HG02678 (cell line): ENCODE results near the gene CEBPG.

Experiments used
- ATAC-seq: cut with Tn5 transposase; IDR thresholded peaks from one replicate; pipeline ENCODE4 v1.9.1; 2021; ENCODE audit warnings: mild to moderate bottlenecking, moderate library complexity; ENCODE audit not compliant: unreplicated experiment

The CEBPG gene

DNA sequence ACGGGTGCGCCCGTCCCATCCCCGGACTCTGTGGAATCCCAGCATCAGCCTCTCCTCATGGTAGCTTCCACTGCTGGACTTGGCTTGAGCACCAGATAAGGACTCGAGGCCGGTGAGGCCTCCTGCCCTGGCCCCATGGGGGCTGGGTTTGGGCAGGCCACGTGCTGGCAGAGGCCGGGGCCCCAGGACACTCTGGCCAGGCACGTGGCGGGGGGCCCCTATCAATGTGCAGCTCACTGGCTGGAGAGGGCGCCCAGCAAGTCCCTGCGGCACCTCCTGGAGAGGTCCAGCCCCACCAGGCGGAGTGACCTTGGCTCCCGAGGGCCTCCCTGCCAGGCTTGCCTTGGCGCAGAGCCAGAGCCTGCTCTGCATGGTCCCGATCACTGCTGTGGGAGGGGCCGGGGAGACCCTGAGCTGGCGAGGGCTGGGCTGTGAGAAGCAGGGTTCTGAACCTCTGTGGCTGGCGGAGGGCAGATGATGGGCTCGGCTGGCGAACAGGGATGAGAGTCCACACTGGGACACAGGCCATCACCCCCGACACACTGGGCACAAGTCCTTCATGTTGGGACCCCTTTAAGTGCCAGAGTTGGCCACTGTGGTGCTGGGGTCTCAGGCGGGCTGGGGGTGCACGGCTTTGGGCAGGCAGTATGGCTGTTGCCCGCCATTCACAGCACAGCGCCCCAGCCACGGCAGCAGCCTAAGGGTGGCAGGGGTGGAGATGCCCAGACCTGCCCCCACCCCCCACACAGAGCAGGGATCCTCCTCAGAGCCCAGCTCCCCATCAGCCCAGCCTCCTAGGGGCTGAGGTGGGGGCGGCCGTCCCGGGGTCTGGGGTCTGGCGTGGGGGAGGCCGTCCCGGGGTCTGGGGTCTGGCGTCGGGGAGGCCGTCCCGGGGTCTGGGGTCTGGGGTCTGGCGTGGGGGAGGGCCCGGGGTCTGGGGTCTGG, 19.1 kb downstream of the CEBPG start:
- no peak for ATAC-seq

DNA sequence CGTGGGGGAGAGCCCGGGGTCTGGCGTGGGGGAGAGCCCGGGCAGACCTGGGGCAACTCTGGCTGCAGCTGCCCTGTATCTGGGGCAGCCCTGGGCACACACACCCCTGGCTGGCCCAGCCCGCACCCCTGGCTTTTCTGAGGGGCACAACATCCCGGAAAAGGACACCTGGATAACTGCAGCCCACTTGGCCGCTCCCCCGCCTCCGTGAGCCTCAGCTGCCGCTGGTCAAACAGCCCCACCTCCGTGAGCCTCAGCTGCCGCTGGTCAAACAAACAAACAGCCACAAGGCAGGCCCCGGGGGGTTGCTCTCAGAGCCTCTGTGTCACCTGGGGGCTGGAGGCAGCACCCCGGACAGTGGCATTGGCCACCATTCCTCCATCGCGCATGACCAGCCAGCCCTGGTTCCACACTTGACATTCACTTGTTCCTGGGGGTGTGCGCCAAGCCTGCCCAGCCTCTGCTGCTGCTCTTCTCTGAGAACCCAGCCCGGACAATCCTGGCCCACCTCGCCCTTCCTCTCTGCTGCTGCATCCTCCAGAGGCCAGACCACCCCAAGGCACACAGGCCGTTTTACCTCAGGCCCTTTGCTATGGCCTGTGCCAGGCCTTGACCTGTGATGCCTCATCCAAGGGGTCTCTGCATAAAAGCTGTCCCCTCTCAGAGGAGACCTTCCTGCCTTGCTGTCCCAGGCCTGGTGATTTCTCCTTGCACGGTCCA, 19.9 kb downstream of the CEBPG start:
- no peak for ATAC-seq

DNA sequence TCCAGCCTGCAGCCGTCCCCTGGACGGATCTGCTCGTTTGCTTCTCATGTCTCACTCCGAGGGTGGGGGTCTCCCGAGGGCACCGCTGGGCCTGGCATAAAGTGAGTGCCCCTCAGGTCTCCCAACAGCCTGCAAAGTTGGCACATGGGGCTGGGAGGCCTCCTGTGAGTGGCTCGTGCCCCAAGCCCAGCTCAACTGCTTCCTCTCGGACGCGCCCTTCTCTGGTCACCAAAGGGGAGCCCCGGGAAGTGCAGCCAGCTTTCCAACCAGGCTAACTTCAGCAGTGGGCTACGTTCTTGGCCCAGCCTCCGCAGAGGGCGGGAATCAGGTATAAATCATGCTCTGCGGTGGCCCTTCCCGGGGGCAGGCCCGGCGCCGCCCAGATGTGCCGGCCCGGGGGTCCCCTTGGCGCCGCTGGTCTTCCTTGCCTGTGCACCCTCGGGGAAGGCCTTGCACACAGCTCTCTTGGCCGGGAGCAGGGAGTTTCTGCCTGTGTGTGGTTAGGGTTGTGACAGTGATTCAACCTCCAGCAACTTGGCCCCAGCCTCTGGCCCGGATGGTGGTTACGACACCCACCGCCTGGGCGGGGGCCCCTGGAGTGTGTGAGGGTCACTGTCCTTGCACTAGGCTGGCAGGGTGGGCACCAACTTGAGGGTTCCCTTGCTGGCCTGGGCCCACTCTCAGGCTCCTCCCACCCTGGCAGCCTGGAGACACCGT, 20.7 kb downstream of the CEBPG start:
- no peak for ATAC-seq

DNA sequence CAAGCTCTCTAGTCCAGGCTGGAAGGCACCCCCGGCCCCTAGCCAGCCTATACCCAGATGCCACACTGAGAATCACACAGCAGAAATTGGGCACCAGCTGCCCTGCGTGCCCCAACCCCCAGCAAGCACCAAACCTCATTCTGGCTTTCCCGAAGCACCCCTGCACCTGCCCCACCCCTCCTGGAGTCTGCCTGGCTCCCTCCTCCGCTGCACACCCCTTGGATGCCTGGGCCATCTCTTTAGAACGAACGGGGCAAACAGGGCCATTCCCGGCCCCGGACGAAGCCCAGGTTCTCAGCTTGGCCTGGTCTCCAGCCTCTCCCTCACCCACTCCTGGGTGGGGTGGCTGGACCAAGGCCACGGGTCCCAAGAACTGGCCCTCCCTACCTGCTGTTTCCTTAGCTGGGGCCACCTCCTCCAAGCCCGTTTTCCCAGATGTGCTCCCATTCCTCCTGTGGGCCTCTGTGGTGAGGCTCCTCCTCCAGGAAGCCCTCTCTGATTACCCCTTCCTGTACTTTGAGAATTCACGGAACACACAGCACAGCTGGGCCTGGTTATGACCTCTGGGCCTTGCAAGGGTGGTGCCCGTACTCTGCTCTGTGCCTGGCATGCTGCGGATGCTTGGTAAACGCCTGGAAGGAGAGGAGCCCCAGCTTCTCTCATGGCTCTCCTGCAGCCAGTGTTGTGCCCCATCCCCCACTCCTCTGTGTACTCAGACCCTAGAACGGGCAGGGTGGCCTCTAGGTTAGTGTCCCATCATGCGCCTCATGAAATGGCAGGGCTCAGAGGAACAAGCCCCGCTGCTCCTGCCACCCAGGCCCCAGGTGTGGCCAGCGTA, 21.4 kb downstream of the CEBPG start:
- ATAC-seq, result no peak

DNA sequence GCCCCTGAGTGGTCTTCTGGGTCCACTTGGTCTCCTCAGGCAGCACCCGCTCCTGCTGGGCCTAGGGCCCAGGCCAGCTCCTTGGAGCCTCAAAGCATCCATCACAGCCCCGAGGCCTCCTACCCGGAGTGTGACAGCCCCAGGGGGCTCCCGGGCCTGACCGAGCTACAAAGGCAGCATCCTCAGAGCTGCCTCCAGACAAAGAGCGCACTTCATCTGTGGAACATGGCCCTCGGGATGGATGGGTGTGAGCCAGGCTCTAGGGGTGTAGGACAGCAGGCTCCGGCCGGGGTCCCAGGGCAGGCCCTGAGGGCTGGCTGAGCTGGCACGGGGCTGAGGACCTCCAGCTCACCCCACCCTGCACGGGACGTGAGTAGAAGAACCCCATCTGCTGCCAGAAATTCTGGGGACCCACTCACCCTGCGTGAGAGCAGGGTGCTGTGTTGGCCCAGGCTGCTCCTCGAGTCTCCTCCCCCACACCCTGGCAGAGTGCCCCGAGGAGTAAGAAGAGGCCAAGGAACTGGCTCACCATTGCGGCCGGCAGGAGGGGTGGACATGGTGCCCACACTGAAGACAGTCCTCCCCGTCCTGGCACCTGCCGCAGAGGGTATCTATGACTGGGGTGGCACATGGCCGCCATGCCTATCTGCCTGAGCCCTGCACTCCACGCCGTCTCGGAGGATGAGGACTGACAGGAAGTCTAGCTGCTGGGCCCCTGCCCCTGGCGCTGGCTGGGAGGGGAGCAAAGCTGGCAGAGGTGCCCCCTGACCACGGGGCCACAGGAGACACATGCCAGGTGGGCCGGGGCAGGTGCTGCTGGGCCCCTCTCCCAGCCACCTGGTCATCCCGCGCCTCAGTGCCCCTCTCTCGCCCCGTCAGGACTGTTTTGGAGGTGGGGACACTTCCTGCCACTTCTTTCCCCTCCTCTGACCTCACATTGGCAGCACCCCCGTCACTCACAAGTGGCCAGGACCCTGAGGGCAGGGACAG, 22.3 kb downstream of the CEBPG start:
- no peak for ATAC-seq

DNA sequence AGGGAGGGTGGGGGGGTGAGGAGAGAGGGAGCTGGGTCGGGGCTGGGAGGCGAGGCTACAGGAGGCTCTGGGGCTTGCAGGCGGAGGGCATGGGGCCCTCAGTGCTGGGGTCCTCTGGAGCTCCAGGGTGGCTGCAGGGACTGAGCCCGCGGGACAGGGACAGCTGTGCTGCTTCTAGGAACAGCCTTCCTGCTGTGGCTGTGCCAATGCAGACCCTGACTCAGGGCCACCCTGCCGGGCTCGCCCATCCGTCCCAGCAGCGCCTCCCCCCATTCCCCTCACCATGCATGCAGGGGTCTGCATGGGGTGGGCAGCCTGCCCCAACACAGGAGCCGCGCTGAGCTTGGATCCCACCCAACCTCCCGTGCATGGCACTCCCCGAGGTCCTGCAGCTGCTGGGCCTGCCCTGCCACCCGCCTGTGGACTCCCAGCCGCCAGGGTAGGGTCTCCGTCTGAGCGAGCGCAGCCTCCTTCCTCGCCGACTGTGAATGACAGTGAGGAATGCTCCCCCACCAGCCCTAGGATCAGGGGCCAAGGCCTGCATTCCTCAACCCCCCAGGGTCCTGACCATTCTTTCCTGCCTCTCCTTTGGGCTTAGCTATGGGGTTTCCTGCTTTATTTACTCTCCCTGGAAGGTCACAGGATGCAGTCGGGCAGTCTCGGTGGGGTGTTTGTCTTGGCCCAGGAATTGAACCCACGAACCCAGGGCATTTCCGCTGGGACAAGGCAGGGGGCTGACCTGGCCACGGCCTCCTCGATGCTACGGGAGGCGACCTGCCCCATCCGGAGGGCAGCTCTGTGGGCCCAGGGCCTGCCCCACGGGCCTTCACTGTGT, 23.4 kb downstream of the CEBPG start:
- no peak for ATAC-seq

DNA sequence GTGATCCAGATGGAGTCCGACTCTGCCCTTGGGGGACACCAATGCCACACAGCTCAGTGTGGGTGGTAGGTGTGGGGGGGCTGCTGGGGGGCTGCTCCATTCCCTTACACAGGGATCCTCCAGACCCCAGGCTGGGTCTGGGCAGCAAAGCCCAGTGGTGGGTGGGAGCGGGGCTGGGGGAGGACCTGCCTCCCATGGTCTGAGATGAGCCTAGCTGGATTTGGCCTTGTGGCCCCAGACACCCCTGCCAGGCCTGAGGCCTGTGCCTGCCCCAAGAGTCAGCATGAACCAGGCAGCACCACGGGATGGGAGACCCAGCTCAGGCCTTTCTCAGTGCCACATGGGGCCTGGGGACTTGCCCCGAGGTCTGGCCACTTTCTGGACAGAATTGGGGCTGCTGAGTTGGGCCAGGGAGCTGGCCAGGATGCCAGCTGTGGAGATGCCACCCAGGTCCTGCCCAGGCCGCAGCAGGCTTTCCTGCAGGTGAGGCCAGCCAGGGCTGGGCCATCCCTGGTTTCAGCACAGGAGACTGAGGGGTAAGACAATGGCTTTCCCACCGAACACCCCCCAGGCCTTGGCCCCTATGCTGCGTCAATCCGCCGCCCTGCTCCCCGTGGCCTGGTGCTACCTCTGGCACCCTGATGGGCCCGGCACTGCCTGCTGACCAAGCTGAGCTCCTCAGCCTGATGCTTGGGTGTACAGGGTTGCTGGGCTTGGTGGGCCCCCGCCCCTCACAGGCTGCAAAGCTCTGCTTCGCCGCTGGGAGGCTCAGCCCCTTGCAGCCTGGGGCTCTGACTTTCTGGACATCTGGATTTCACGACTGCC, 24.2 kb downstream of the CEBPG start:
- no peak for ATAC-seq

DNA sequence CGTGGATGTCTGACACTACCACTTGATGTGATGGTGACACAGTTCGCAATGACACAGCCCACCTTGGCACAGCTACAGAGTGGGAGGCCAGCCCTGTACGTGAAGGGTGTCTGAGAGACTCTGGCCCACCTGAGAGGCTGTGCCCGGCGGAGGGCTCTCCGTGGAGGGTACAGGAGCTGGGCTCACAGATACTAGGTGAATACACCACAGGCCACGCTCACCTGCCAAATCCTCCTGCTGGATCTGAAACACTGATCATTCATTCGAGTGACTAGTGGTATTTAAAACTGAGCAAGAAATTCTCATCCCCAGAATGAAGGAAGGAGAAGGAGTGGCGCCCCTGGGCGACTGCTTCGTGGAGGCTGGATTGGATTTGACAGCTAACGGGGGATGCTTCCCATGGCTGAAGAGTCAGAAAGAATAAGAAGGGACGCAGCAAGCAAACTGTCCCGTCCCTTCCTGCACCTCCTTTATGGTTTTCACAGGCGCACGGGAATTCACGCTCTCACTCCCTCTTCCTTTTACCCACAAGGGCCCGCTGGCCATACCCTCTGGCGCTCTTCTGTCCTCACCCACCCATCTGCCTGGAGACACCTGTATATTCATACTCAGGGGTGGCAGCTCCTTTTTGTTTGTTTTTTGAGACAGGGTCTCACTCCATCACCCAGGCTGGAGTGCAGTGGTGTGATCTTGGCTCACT, 25.0 kb downstream of the CEBPG start:
- no peak for ATAC-seq

DNA sequence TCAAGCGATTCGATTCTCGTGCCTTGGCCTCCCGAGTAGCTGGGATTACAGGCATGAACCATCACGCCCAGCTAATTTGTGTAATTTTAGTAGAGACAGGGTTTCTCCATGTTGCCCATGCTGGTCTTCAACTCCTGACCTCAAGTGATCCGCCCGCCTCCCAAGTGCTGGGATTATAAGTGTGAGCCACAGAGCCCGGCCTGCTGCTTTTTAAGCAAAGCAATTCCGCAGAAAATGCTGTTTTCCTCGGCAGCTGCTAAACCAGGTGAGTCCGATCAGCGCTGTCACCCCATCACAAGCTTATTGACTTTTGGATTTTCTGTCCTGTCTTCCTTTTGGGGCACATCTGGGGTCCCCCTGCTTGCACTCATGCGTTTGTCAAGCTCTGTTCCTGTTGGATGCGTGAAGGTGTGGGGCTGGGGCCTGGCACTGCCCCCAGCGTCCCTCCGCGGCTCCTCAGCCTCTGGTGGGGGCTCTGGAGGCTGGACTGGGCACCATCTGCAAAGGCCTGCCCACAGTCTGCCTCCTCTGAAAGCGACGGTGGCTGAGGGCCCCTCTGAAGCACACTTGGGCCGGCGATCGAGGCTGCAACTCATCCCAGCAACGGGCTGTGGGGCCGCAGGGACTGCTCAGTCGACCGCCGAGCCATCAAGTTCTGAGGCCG, 25.7 kb downstream of the CEBPG start:
- ATAC-seq, result no peak

DNA sequence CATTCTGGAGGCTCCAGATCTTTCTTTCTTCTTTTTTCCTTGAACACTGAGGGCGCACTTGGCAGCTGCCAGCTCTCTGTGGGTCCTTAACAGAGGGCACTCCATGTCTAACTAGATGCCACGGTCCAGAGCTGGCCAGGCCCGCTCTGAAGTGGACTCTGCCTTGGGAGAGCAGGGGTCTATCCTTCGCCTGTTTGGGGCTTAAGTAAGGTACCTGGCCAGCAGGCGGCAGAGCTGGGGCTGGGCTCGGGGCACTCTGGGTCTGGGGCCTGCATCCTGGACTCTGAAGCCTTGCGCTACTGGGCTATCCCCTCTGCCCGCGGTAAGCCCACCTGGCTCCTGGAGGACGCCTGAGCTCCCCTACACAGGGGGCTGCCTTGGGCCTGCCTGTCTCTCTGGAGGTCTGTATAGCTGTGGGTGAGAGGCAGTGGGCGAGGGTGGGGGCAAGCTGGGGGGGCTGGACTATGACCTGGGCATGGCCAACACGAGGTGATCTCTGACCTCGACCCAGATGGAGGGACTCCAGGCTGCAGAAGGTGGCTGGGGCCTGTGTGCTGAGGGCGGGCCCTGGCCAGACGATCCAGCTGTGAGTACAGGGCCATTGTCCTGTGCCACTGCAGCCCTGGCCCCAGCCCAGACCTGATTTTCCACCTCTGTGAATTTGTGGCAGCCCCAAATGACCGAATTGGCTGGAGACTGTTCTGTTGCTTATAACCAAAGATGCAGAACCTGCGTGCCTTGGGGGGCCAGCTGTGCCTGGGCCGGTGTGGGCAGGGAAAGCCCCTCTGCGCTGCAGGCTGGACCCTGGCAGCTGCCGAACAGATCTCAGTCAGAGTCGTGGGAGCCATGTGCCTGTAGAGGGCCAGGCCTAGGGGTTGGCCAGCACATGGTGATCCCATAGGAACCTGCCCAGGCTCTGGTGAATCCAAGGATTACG, 26.5 kb downstream of the CEBPG start:
- ATAC-seq, result no peak

DNA sequence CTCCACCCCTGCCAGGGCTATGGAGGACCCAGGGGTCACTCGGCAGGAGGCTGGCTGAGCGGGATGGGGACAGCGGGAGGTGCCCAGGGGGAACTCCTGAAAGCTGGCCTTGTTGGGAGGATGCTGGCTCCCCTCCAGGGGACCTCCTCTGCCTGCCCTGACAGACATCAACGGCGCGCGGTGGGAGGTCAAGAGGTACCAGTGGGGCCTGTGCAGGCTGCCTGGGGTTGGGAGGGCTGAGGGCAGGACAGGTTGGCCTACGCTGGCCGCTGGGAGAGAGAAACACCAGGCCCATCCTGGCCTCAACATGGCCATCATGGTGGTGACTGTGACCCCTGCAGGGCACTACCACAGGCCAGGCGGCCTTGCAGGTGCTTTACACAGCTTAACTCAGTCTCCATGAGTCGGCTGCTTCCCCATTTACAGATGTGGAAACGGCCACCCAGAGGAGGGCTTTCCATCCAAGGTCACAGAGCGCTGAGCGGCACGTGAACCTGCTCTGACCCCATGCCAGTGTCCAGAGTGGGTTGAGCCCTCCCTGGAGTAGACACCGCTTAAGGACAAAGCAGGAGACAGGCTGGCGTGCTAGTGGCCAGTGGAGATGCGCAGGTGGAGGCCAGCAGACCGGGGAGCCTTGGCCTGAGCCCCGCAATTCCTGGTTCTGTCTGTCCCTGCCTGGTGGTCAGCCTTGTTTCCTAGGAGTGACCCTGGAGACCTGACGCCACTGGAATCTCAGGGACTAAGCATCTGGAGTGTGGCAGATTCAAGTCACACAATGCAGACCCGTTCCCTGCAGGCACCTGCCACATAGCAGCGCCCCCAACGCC, 27.6 kb downstream of the CEBPG start:
- ATAC-seq, result no peak

DNA sequence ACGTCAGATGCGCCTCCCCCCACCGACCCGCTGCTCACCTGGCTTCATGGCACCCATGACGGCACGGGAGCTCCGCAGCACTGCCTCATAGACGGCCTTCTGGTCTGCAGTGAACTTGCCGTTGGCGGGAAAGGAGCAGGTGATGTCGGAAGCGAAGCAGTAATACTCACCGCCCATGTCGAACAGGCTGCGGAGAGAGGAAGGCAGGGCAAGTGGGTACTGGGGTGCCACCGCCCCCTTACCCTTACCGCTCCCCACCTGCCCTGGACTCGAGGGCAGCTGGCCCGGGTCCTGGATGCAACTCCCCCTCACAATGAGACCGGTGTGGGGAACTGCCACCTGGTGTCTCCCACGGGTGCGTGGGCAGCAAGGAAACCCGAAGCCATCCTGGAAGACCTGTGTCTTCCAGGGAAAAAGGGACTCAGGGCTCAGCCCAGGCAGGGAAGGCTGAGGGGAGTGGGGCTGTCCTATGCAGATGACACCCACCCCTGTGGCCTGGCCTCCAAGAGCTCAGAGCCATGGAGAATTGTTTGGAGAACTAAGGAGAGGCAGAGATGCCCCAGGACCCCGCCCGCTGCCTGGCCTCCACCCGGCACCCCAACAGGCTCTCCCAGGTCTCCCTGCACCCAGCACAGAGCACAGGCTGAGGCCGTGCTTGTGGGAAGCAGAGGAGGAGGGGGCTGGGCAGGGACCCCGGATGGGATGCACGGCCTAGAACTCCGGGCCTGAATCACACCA, 28.3 kb downstream of the CEBPG start:
- no peak for ATAC-seq

DNA sequence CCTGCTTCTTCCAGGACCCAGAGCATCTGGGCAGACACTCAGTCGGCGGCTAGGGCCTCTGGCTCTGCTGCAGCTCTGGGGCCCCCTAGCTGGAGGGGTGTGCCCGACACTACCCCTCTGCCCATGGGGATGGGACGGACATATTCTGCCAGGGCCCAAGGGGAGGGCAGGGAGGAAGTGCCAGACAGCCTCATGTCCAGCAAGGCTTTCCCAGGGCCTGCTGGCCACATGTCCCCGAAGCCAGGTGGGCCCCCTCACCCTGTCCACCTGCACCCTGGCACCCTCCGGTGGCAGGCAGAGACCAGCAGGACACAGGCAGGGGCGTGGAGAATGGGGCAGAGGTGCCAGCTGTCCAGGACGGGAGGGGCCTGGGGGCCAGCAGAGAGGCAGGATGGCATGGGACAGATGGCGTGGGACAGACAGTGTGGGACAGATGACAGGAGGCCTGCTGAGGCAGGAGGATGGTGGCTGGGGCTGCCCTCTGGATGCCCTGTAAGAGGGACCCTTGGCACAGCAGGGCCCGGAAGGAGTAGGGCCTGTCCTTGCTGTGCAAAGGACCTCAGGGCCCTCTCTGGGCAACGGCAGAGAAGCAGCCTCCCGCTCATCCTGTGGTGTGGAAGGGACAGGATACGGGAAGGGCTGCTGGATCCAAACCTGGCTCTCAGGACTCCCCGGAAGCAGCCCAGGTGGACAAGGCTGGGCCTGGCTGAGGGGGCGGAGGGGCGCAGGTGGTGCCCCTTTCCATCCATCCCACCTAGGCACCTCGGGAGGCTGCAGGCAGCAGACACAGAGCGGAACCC, 29.1 kb downstream of the CEBPG start:
- ATAC-seq, result no peak
